Embryonic facial prominence (tissue), 1 donor: ENCODE data around the gene PGA5.

ENCODE experiments used
- DNase-seq: peaks from one replicate; pipeline ENCODE4 v3.0.0-alpha.2; 2016; ENCODE audit errors: extremely low spot score

Gene PGA5

DNA sequence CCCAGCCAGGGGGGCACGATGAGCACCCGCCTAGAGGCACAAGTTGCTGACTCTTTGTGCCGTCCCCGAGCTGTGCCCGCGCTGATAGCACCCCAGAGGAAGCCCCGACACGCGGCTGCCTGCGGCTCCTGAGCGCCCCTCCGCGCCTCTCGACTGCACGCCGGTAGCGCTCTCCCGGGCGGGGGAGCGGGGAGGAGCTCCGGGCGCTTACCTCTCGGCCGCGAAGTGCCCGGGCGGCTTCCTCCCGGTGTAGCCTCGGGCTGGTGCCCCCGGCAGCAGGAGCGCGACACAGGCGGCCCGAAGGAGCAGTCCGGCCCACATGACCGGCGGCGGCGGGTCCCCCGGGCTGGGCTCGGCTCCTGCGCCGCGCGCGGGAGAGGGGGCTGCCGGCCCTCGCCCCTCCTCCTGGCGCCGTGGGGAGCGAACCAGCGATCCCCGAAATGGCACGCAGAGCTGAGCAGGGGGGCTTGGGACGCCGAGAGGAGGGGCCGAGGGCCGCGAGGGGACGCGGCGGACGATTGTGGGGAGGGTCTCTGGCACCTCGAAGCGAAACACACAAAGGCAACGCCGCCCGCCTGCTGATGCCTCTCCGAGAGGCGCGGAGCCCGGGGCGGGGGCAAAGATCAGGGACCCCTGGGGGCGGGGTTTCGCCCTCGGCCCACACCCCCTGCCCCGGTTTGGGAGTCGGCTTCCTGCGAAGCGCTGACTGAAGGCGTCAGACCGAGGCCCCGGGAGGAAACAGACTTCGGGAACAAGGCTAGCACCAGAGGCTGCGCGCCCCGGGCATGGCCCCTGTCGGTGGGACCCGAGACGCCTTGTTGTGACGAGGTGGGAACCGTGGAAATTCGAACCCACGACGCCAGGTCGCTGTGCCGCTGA lies 54.0 kb downstream of the PGA5 start, which contains the start of gene VWCE:
VWCE (minus strand) TSS at position 600 of the 879 bp plus-strand sequence; CDS start at position 321, 279 bp downstream.
- peak; percentile 46 for DNase-seq

DNA sequence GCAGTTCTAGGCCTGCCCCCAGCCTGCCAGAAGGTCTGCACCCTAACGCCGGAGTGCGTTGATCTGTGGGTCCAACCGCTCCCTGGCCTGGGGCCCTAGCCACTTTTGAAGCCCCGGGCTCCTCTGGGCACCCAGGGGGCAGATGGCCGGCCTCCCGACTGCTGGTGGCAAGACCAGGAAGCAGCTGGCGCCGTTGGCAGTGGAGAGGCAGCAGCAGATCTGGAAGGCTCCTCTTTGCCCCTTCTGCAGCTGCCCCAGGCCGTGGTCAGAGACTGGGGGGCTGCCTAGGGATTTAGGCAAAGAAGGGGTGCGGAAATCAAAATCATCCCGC lies 54.6 kb downstream of the PGA5 start:
- no peak for DNase-seq

DNA sequence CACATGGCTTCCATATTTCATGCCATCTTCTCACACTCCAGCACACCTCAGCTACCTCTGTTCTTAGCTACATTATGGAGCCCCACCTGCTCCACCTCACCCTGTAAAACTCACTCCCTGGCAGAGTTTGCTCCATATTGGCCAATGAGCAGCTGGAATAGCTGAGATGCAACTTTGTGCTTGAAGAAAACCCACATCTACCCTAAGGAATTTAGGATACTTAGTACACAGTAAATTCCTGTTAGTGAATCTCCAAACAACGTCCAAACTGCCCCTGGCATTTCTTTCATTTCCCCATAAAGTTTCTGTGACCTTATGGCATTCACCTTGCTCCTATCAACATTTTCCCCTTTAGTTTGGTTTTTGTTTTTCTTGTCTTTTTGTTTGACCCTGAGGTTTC lies 56.4 kb downstream of the PGA5 start:
- DNase-seq, result no peak

- no peak for DNase-seq
Observed at GRCh38 chr11:61297746-61298145, 56.8 kb downstream of the PGA5 start.

- DNase-seq, result no peak
Observed at GRCh38 chr11:61298663-61299244, 57.8 kb downstream of the PGA5 start.
